ENCODE measurements around the gene TRIM14.

- TF ChIP-seq, protein P1, sequence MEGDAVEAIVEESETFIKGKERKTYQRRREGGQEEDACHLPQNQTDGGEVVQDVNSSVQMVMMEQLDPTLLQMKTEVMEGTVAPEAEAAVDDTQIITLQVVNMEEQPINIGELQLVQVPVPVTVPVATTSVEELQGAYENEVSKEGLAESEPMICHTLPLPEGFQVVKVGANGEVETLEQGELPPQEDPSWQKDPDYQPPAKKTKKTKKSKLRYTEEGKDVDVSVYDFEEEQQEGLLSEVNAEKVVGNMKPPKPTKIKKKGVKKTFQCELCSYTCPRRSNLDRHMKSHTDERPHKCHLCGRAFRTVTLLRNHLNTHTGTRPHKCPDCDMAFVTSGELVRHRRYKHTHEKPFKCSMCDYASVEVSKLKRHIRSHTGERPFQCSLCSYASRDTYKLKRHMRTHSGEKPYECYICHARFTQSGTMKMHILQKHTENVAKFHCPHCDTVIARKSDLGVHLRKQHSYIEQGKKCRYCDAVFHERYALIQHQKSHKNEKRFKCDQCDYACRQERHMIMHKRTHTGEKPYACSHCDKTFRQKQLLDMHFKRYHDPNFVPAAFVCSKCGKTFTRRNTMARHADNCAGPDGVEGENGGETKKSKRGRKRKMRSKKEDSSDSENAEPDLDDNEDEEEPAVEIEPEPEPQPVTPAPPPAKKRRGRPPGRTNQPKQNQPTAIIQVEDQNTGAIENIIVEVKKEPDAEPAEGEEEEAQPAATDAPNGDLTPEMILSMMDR (IDR thresholded peaks at IDR 0.05) = no peak
- TF ChIP-seq POLR2AphosphoS5 (IDR thresholded peaks at IDR 0.05) = no peak
- TF ChIP-seq POLR2A (IDR thresholded peaks at IDR 0.05) = no peak
These were observed 8.2 kb upstream of the TRIM14 start for GRCh38 chr9:98127226-98127625.

Data from breast epithelium (tissue), 3 donors.